Activated CD8-positive, alpha-beta memory T cell treated with anti-CD3 and anti-CD28 coated beads for 4 hours (primary cell): Measurements from ENCODE around the gene KLHL24.
"Not testable (repeated sequence)": the region's sequence is repeated elsewhere in the genome, so short reads cannot be mapped to it uniquely, and the experiment has no call there.

Source experiments
- DNase-seq, 2 donors: peaks; one replicate each; pipeline ENCODE4 v3.0.0-alpha.2; 2020; ENCODE audit warnings: low read depth in 2 of 2

Gene KLHL24

GRCh38 chr3:183695569-183696364, 60.3 kb downstream of the KLHL24 start:
- DNase-seq, result no peak

- DNase-seq, result no peak
Observed at GRCh38 chr3:183697123-183697609, 61.7 kb downstream of the KLHL24 start.

GRCh38 chr3:183697610-183698317, 62.3 kb downstream of the KLHL24 start, which contains the start of gene YEATS2:
TSS of gene YEATS2 (plus strand) at chr3:183697797. CDS start at chr3:183715163, 17,366 bp downstream.
- peak; percentile 38 to 50 for DNase-seq

GRCh38 chr3:183698318-183698751, 62.9 kb downstream of the KLHL24 start:
- DNase-seq, result peak in 1 of 2 donors; percentile 0

- DNase-seq, result no peak
Observed at GRCh38 chr3:183698756-183699155, 63.3 kb downstream of the KLHL24 start.

GRCh38 chr3:183699238-183699947, 64.0 kb downstream of the KLHL24 start:
- DNase-seq, result no peak

- no peak for DNase-seq
Observed at GRCh38 chr3:183701744-183702143, 66.3 kb downstream of the KLHL24 start.

- DNase-seq, result not testable (repeated sequence)
Observed at GRCh38 chr3:183703892-183704291, 68.5 kb downstream of the KLHL24 start.

- no peak for DNase-seq
Observed at GRCh38 chr3:183710231-183710630, 74.8 kb downstream of the KLHL24 start.

GRCh38 chr3:183711516-183711915, 76.1 kb downstream of the KLHL24 start:
- DNase-seq, result no peak

- DNase-seq, result no peak
Observed at GRCh38 chr3:183714622-183715021, 79.2 kb downstream of the KLHL24 start.

GRCh38 chr3:183718012-183718411, 82.6 kb downstream of the KLHL24 start:
- DNase-seq, result no peak

GRCh38 chr3:183725387-183725786, 90.0 kb downstream of the KLHL24 start:
- DNase-seq, result no peak

- no peak for DNase-seq
Observed at GRCh38 chr3:183728204-183728603, 92.8 kb downstream of the KLHL24 start.

- DNase-seq, result no peak
Observed at GRCh38 chr3:183730361-183730760, 94.9 kb downstream of the KLHL24 start.

- DNase-seq, result no peak
Observed at GRCh38 chr3:183731611-183732010, 96.2 kb downstream of the KLHL24 start.

GRCh38 chr3:183733553-183733952, 98.1 kb downstream of the KLHL24 start:
- no peak for DNase-seq
